Measurements from ENCODE around the gene NMNAT3. TPM values are rescaled to one million over a fixed set of nuclear protein-coding genes. Genes with fewer than 3 reads are reported as not detected.

Gene NMNAT3
- total and polyA plus RNA-seq, 4 donors: 1.9 to 19.7 (median 2.9) TPM

- DNase-seq (ENCODE audit: low spot score): no peak
- no peaks in the 10 kb centered on the region for H3K4me1 ChIP-seq (ENCODE audit: control insufficient read depth in 4 of 4, insufficient read depth in 4 of 4, low read length in 3 of 4)
- no peak overlapping the region for H3K27ac ChIP-seq (ENCODE audit: low read depth in 1 of 2, low read length in 2 of 2)
- H3K9ac ChIP-seq (ENCODE audit: low read depth in 1 of 2, low read length in 2 of 2): no peak overlapping the region
- no peaks in the 10 kb centered on the region for H3K9me3 ChIP-seq (ENCODE audit: control insufficient read depth in 4 of 4, low read length in 3 of 4)
- no peaks in the 10 kb centered on the region for H3K27me3 ChIP-seq (ENCODE audit: control insufficient read depth in 4 of 4, insufficient read depth in 4 of 4, low read length in 3 of 4)
- WGBS: 78% methylated on average over 3 of the region's 3 CpGs
- TF ChIP-seq ATF3 (IDR thresholded peaks at IDR 0.05) (no peak), FOXA2 (IDR thresholded peaks at IDR 0.05) (no peak), JUND (IDR thresholded peaks at IDR 0.05) (no peak), NR2F2 (IDR thresholded peaks at IDR 0.05) (no peak), GABPA (IDR thresholded peaks at IDR 0.05 in 1 of 2, conservative IDR thresholded peaks at IDR 0.05 in 1 of 2) (no peak), CTCF (IDR thresholded peaks at IDR 0.05; ENCODE audit: low read depth, low read length, missing input control) (no peak)
- no peaks in the 10 kb centered on the region for H3K36me3 ChIP-seq (ENCODE audit: control insufficient read depth in 4 of 4, insufficient read depth in 3 of 4, low read depth in 1 of 4, low read length in 3 of 4)
- H3K4me3 ChIP-seq (ENCODE audit: low read depth in 1 of 3, low read length in 3 of 3): no peak overlapping the region
These were observed 68.8 kb downstream of the NMNAT3 start for GRCh38 chr3:139608924-139609323.

GRCh38 chr3:139608108-139608380 lies 69.7 kb downstream of the NMNAT3 start:
- no peak overlapping the region for H3K9ac ChIP-seq (ENCODE audit: low read depth in 1 of 2, low read length in 2 of 2)
- DNase-seq (ENCODE audit: low spot score): no peak
- TF ChIP-seq EGR1 (IDR thresholded peaks at IDR 0.05; ENCODE audit: low read depth in 2 of 2): no peak
- TF ChIP-seq RAD21 (IDR thresholded peaks at IDR 0.05): no peak
- TF ChIP-seq ATF3 (IDR thresholded peaks at IDR 0.05): no peak
- TF ChIP-seq TAF1 (conservative IDR thresholded peaks at IDR 0.05): no peak
- TF ChIP-seq GABPA (IDR thresholded peaks at IDR 0.05 in 1 of 2, conservative IDR thresholded peaks at IDR 0.05 in 1 of 2): no peak
- no peak for TF ChIP-seq SP1 (IDR thresholded peaks at IDR 0.05)
- no peak for TF ChIP-seq NR2F2 (IDR thresholded peaks at IDR 0.05)
- no peak for TF ChIP-seq FOXA1 (IDR thresholded peaks at IDR 0.05)
- no peak for TF ChIP-seq JUND (IDR thresholded peaks at IDR 0.05)
- no peak for TF ChIP-seq FOXA2 (IDR thresholded peaks at IDR 0.05)
- no peak for TF ChIP-seq MAX (IDR thresholded peaks at IDR 0.05)
- TF ChIP-seq REST (IDR thresholded peaks at IDR 0.05): no peak
- no peak for TF ChIP-seq CTCF (IDR thresholded peaks at IDR 0.05; ENCODE audit: low read depth, low read length, missing input control)
- no peak for TF ChIP-seq ZBTB33 (IDR thresholded peaks at IDR 0.05)
- H3K36me3 ChIP-seq (ENCODE audit: control insufficient read depth in 4 of 4, insufficient read depth in 3 of 4, low read depth in 1 of 4, low read length in 3 of 4): no peaks in the 10 kb centered on the region
- H3K9me3 ChIP-seq (ENCODE audit: control insufficient read depth in 4 of 4, low read length in 3 of 4): no peaks in the 10 kb centered on the region
- no peak overlapping the region for H3K4me3 ChIP-seq (ENCODE audit: low read depth in 1 of 3, low read length in 3 of 3)
- no peaks in the 10 kb centered on the region for H3K4me1 ChIP-seq (ENCODE audit: control insufficient read depth in 4 of 4, insufficient read depth in 4 of 4, low read length in 3 of 4)
- H3K27me3 ChIP-seq (ENCODE audit: control insufficient read depth in 4 of 4, insufficient read depth in 4 of 4, low read length in 3 of 4): no peaks in the 10 kb centered on the region
- 95% methylated on average over 3 of the region's 3 CpGs for WGBS
- no peak overlapping the region for H3K27ac ChIP-seq (ENCODE audit: low read depth in 1 of 2, low read length in 2 of 2)
